GM12891 (cell line): ENCODE data around the gene PRCD.

Experiments
- POLR2A ChIP-seq: IDR thresholded peaks from 2 replicates; pipeline ENCODE4 v1.6.1; 2011; ENCODE audit warnings: low read depth, low read length, control low read depth
- POLR2AphosphoS5 ChIP-seq: IDR thresholded peaks from 2 replicates; pipeline ENCODE4 v1.6.1; 2011; ENCODE audit warnings: low read depth, low read length, control low read depth
- SPI1 ChIP-seq: IDR thresholded peaks from 2 replicates; pipeline ENCODE4 v1.6.1; 2011; ENCODE audit warnings: low read depth, low read length, control low read depth
- TAF1 ChIP-seq: IDR thresholded peaks from 2 replicates; pipeline ENCODE4 v1.6.1; 2011; ENCODE audit warnings: low read depth, low read length, control low read depth

DNA sequence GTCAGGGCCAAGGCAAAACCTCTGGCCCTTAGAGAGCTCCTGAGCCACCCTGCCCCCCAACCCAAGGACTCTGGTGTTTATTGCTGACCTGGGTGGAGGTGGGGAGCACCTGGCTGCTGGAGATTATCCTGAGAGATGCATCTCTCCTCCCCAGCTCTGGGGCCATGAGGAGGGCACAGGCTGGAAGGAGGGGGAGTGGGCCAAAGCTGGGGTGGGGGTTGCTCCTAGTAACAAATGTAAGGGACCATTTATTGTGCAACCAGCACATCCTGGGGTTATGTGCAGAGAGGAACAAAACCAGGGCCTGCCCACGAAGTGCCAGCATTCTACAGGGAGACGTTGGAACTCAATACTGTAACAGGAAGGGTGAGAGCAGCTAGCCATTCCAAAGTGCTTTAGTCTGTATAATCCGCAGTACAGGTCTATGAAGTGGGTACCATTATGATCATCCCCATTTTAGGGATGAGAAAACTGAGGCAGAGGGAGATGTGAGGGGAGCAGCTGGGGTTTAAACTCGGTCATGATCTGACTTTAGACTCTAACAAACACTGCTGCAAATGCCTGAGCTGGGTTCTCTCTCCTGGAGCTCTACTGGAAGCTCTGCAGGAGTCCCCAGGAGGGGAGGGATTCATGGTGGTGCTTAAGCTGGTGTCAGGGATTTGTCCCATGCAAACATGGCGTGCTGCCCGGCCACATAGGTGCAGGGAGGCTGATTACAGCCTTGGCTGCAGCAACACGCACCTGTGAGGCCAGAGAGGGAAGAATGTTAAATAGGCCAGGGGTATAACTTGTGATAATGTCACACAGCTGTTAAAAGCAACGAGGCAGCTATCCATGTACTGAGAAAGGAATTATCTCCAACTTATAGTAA, 37.3 kb upstream of the PRCD start:
- TF ChIP-seq POLR2AphosphoS5 (no peak), TAF1 (no peak), POLR2A (no peak), SPI1 (no peak)
